ENCODE data around the gene SNAI3.
A peak's percentile ranks its signal among the peaks of the same experiment; 100 is the strongest.

SNAI3 gene

GRCh38 chr16:88633684-88634140 is 52.6 kb downstream of the SNAI3 start:
- Histone ChIP-seq H3K79me2 (ENCODE audit: low read length) (no peaks in the 10 kb centered on the region), H3K4me2 (ENCODE audit: low read length) (peak overlapping the region; percentile 100), H3K36me3 (replicated peaks; ENCODE audit: low read depth, low read length) (peaks cover 16% of the 10 kb centered on the region), H3K27ac (ENCODE audit: low read length) (peak overlapping the region; percentile 28), H3K27me3 (ENCODE audit: low read depth, low read length) (peaks cover 38% of the 10 kb centered on the region), H3K4me3 (ENCODE audit: low read length) (peak overlapping the region; percentile 96), H3K9ac (ENCODE audit: low read length) (peak overlapping the region; percentile 78), H2AFZ (ENCODE audit: low read depth, low read length) (no peak overlapping the region), H4K20me1 (ENCODE audit: insufficient read depth, low read length) (peaks cover 3% of the 10 kb centered on the region; the same call in 1 of the 2 replicates), H3K9me3 (ENCODE audit: insufficient read depth, low read length) (no peaks in the 10 kb centered on the region), H3K4me1 (ENCODE audit: low read length) (peaks cover 31% of the 10 kb centered on the region)
- TF ChIP-seq CTCF (IDR thresholded peaks at IDR 0.05; ENCODE audit: low read depth, low read length) (peak; percentile 60; the same call in 1 of the 2 replicates), EZH2phosphoT487 (IDR thresholded peaks at IDR 0.05; ENCODE audit: low read depth) (no peak)

- no peaks in the 10 kb centered on the region for H3K9me3 ChIP-seq (ENCODE audit: insufficient read depth, low read length)
- TF ChIP-seq EZH2phosphoT487 (IDR thresholded peaks at IDR 0.05; ENCODE audit: low read depth) (no peak), CTCF (IDR thresholded peaks at IDR 0.05; ENCODE audit: low read depth, low read length) (no peak)
- no peak overlapping the region for H3K4me3 ChIP-seq (ENCODE audit: low read length)
- H3K27ac ChIP-seq (ENCODE audit: low read length) = no peak overlapping the region
- H3K79me2 ChIP-seq (ENCODE audit: low read length) = no peaks in the 10 kb centered on the region
- H3K27me3 ChIP-seq (ENCODE audit: low read depth, low read length) = peaks cover 26% of the 10 kb centered on the region
- H3K4me1 ChIP-seq (ENCODE audit: low read length) = peaks cover 25% of the 10 kb centered on the region
- peaks cover 3% of the 10 kb centered on the region; the same call in 1 of the 2 replicates for H4K20me1 ChIP-seq (ENCODE audit: insufficient read depth, low read length)
- no peak overlapping the region for H3K4me2 ChIP-seq (ENCODE audit: low read length)
- H2AFZ ChIP-seq (ENCODE audit: low read depth, low read length) = no peak overlapping the region
- peaks cover 19% of the 10 kb centered on the region for H3K36me3 ChIP-seq (replicated peaks; ENCODE audit: low read depth, low read length)
- H3K9ac ChIP-seq (ENCODE audit: low read length) = no peak overlapping the region
Measured at GRCh38 chr16:88632587-88632930, 53.7 kb downstream of the SNAI3 start.

- H3K9ac ChIP-seq (ENCODE audit: low read length) = no peak overlapping the region
- H3K4me1 ChIP-seq (ENCODE audit: low read length) = peaks cover 25% of the 10 kb centered on the region
- peaks cover 19% of the 10 kb centered on the region for H3K36me3 ChIP-seq (replicated peaks; ENCODE audit: low read depth, low read length)
Measured at GRCh38 chr16:88631920-88632586, 54.3 kb downstream of the SNAI3 start.

More at GRCh38 chr16:88631920-88632586, 54.3 kb downstream of the SNAI3 start:
- no peak overlapping the region for H3K27ac ChIP-seq (ENCODE audit: low read length)
- no peak overlapping the region for H3K4me2 ChIP-seq (ENCODE audit: low read length)
- H2AFZ ChIP-seq (ENCODE audit: low read depth, low read length) = no peak overlapping the region
- peaks cover 3% of the 10 kb centered on the region; the same call in 1 of the 2 replicates for H4K20me1 ChIP-seq (ENCODE audit: insufficient read depth, low read length)
- TF ChIP-seq CTCF (IDR thresholded peaks at IDR 0.05; ENCODE audit: low read depth, low read length) (no peak), EZH2phosphoT487 (IDR thresholded peaks at IDR 0.05; ENCODE audit: low read depth) (no peak)
- peaks cover 22% of the 10 kb centered on the region for H3K27me3 ChIP-seq (ENCODE audit: low read depth, low read length)
- H3K79me2 ChIP-seq (ENCODE audit: low read length) = no peaks in the 10 kb centered on the region
- H3K9me3 ChIP-seq (ENCODE audit: insufficient read depth, low read length) = no peaks in the 10 kb centered on the region
- no peak overlapping the region for H3K4me3 ChIP-seq (ENCODE audit: low read length)

All from OCI-LY3 (cell line).